Activated T-helper 1 cell treated with anti-CD3 and anti-CD28 coated beads, Interleukin-12 subunit alpha, Interleukin-12 subunit beta, Interleukin-2, Interleukin-4 antibody, amounts not matched to agents 30 ng/mL and 10 ng/mL and 1 ng/mL, durations not matched to agents 14 hours and 24 hours and 36 hours (primary cell): ENCODE results near the gene CPNE6. TPM values are rescaled to one million over a fixed set of nuclear protein-coding genes. Genes with fewer than 3 reads are reported as not detected.
"Not testable (repeated sequence)": the region's sequence is repeated elsewhere in the genome, so short reads cannot be mapped to it uniquely, and the experiment has no call there.

ENCODE experiments used
- DNase-seq: peaks from one replicate; pipeline ENCODE4 v3.0.0; 2021; ENCODE audit warnings: low spot score
- H3K27ac Mint-ChIP-seq: one replicate; pipeline ENCODE4 v1.8.0; 2021; ENCODE audit warnings: mild to moderate bottlenecking, mixed read lengths
- H3K27me3 Mint-ChIP-seq: one replicate; pipeline ENCODE4 v1.8.0; 2022; ENCODE audit warnings: mild to moderate bottlenecking, moderate library complexity, mixed read lengths; ENCODE audit not compliant: insufficient read depth
- H3K36me3 Mint-ChIP-seq: one replicate; pipeline ENCODE4 v1.8.0; 2021; ENCODE audit warnings: low read depth, mixed read lengths
- H3K4me1 Mint-ChIP-seq: one replicate; pipeline ENCODE4 v1.8.0; 2021; ENCODE audit warnings: low read depth, mixed read lengths
- H3K4me3 Mint-ChIP-seq: one replicate; pipeline ENCODE4 v1.8.0; 2021; ENCODE audit warnings: mild to moderate bottlenecking, moderate library complexity, mixed read lengths
- H3K9me3 Mint-ChIP-seq: one replicate; pipeline ENCODE4 v1.8.0; 2021; ENCODE audit warnings: mixed read lengths
- intact Hi-C: fragments of 100-400 bp; cut with micrococcal nuclease; formaldehyde crosslinking; loops from one replicate; pipeline ENCODE4 v1.15.1; 2024
- total RNA-seq: library from RNA; stranded (reverse); gene quantifications from 2 replicates; pipeline ENCODE4 v1.2.3, GENCODE V29; 2022

CPNE6 gene
- total RNA-seq, 1 donor from 2014 or later, result not detected

GRCh38 chr14:24098927-24099813 lies 27.8 kb downstream of the CPNE6 start:
- Mint-ChIP-seq H3K4me1 (peaks cover 20% of the 10 kb centered on the region), H3K27me3 (no peaks in the 10 kb centered on the region), H3K9me3 (no peaks in the 10 kb centered on the region), H3K36me3 (peaks cover 52% of the 10 kb centered on the region), H3K27ac (peak overlapping the region; percentile 40), H3K4me3 (no peak overlapping the region)
- intact Hi-C loops, result no loop called here
- no peak for DNase-seq

- no peaks in the 10 kb centered on the region for H3K27me3 Mint-ChIP-seq
- no peak overlapping the region for H3K4me3 Mint-ChIP-seq
- H3K27ac Mint-ChIP-seq, result no peak overlapping the region
- H3K4me1 Mint-ChIP-seq, result peaks cover 20% of the 10 kb centered on the region
- peaks cover 4% of the 10 kb centered on the region for H3K9me3 Mint-ChIP-seq
- H3K36me3 Mint-ChIP-seq, result peaks cover 57% of the 10 kb centered on the region
- DNase-seq, result no peak
- intact Hi-C loops, result no loop called here
Observed at GRCh38 chr14:24100197-24100981, 29.0 kb downstream of the CPNE6 start.

GRCh38 chr14:24100982-24101494 lies 29.7 kb downstream of the CPNE6 start:
- peaks cover 17% of the 10 kb centered on the region for H3K4me1 Mint-ChIP-seq
- no peak for DNase-seq

GRCh38 chr14:24102357-24103048 lies 31.1 kb downstream of the CPNE6 start:
- Mint-ChIP-seq H3K4me3 (no peak overlapping the region), H3K36me3 (peaks cover 45% of the 10 kb centered on the region), H3K9me3 (peaks cover 4% of the 10 kb centered on the region), H3K4me1 (peaks cover 15% of the 10 kb centered on the region), H3K27me3 (no peaks in the 10 kb centered on the region), H3K27ac (no peak overlapping the region)
- DNase-seq, result no peak
- intact Hi-C loops, result no loop called here

More at GRCh38 chr14:24100982-24101494, 29.7 kb downstream of the CPNE6 start:
- Mint-ChIP-seq H3K27me3 (no peaks in the 10 kb centered on the region), H3K4me3 (no peak overlapping the region), H3K36me3 (peaks cover 53% of the 10 kb centered on the region), H3K27ac (no peak overlapping the region), H3K9me3 (peaks cover 4% of the 10 kb centered on the region)
- intact Hi-C loops, result no loop called here

GRCh38 chr14:24103451-24103850 lies 32.1 kb downstream of the CPNE6 start:
- Mint-ChIP-seq H3K9me3 (peaks cover 4% of the 10 kb centered on the region), H3K4me1 (peaks cover 24% of the 10 kb centered on the region), H3K4me3 (no peak overlapping the region), H3K27me3 (no peaks in the 10 kb centered on the region), H3K27ac (no peak overlapping the region), H3K36me3 (peaks cover 42% of the 10 kb centered on the region)
- intact Hi-C loops, result no loop called here
- DNase-seq, result no peak

- H3K27me3 Mint-ChIP-seq, H3K9me3 Mint-ChIP-seq, DNase-seq, intact Hi-C loops, H3K4me3 Mint-ChIP-seq: not testable (repeated sequence)
- Mint-ChIP-seq H3K27ac (peak overlapping the region; percentile 15), H3K4me1 (peaks cover 32% of the 10 kb centered on the region), H3K36me3 (peaks cover 30% of the 10 kb centered on the region)
Observed at GRCh38 chr14:24105609-24106239, 34.4 kb downstream of the CPNE6 start.

- DNase-seq, result no peak
- no peaks in the 10 kb centered on the region for H3K27me3 Mint-ChIP-seq
- no peak overlapping the region for H3K4me3 Mint-ChIP-seq
- intact Hi-C loops, result no loop called here
- H3K27ac Mint-ChIP-seq, result no peak overlapping the region
- H3K36me3 Mint-ChIP-seq, result peaks cover 22% of the 10 kb centered on the region
- peaks cover 32% of the 10 kb centered on the region for H3K4me1 Mint-ChIP-seq
- peaks cover 4% of the 10 kb centered on the region for H3K9me3 Mint-ChIP-seq
Observed at GRCh38 chr14:24106672-24107271, 35.4 kb downstream of the CPNE6 start.

GRCh38 chr14:24108336-24108874 lies 37.0 kb downstream of the CPNE6 start:
- peaks cover 4% of the 10 kb centered on the region for H3K9me3 Mint-ChIP-seq

GRCh38 chr14:24110060-24110459 lies 38.7 kb downstream of the CPNE6 start:
- Mint-ChIP-seq H3K4me1 (peaks cover 33% of the 10 kb centered on the region), H3K4me3 (no peak overlapping the region), H3K27ac (no peak overlapping the region), H3K9me3 (no peaks in the 10 kb centered on the region), H3K36me3 (peaks cover 5% of the 10 kb centered on the region), H3K27me3 (no peaks in the 10 kb centered on the region)
- no peak for DNase-seq
- intact Hi-C loops, result loop anchor here (5.0 to 10.0 kb wide), 4 partner anchors 332 to 785 kb away; partner anchors contain the start of genes NGDN, PABPN1, SDR39U1 and THTPA

More at GRCh38 chr14:24108336-24108874, 37.0 kb downstream of the CPNE6 start:
- H3K4me3 Mint-ChIP-seq, result peak overlapping the region; percentile 24
- H3K4me1 Mint-ChIP-seq, result peaks cover 34% of the 10 kb centered on the region
- H3K36me3 Mint-ChIP-seq, result peaks cover 17% of the 10 kb centered on the region
- H3K27me3 Mint-ChIP-seq, result no peaks in the 10 kb centered on the region
- intact Hi-C loops, result loop anchor here (1.0 kb wide), 4 partner anchors 18 to 94 kb away; no protein-coding TSS in a partner anchor
- no peak for DNase-seq
- H3K27ac Mint-ChIP-seq, result peak overlapping the region; percentile 95

- intact Hi-C loops, result loop anchor here (5.0 to 10.0 kb wide), 4 partner anchors 332 to 786 kb away; partner anchors contain the start of genes NGDN, PABPN1, SDR39U1 and THTPA
- Mint-ChIP-seq H3K4me3 (no peak overlapping the region), H3K9me3 (no peaks in the 10 kb centered on the region), H3K27me3 (no peaks in the 10 kb centered on the region), H3K36me3 (peaks cover 5% of the 10 kb centered on the region), H3K4me1 (peaks cover 35% of the 10 kb centered on the region), H3K27ac (no peak overlapping the region)
- no peak for DNase-seq
Observed at GRCh38 chr14:24110523-24110922, 39.2 kb downstream of the CPNE6 start.

GRCh38 chr14:24113379-24113800 lies 42.0 kb downstream of the CPNE6 start:
- Mint-ChIP-seq H3K4me1 (peaks cover 42% of the 10 kb centered on the region), H3K4me3 (peak overlapping the region; percentile 99), H3K36me3 (peaks cover 22% of the 10 kb centered on the region), H3K9me3 (no peaks in the 10 kb centered on the region), H3K27me3 (no peaks in the 10 kb centered on the region), H3K27ac (peak overlapping the region; percentile 98)
- intact Hi-C loops, result loop anchor here (5.0 to 10.0 kb wide), 4 partner anchors 329 to 789 kb away; partner anchors contain the start of genes NGDN, PABPN1, SDR39U1 and THTPA
- no peak for DNase-seq
